ENCODE measurements around the gene RBM20.
A peak's percentile ranks its signal among the peaks of the same experiment; 100 is the strongest.
"Not testable (repeated sequence)": the region's sequence is repeated elsewhere in the genome, so short reads cannot be mapped to it uniquely, and the experiment has no call there.

RBM20 gene

GRCh38 chr10:110649347-110650264 is 5.5 kb downstream of the RBM20 start:
- no peak for DNase-seq

GRCh38 chr10:110650265-110650668 is 6.1 kb downstream of the RBM20 start:
- DNase-seq: no peak

- DNase-seq: no peak
These were observed 7.2 kb downstream of the RBM20 start for GRCh38 chr10:110651044-110651958.

- no peak for DNase-seq
These were observed 8.5 kb downstream of the RBM20 start for GRCh38 chr10:110652475-110653118.

GRCh38 chr10:110655320-110655719 is 11.2 kb downstream of the RBM20 start:
- no peak for DNase-seq

- DNase-seq: no peak
These were observed 12.5 kb downstream of the RBM20 start for GRCh38 chr10:110656612-110657011.

- no peak for DNase-seq
These were observed 14.0 kb downstream of the RBM20 start for GRCh38 chr10:110657973-110658691.

GRCh38 chr10:110659558-110659957 is 15.4 kb downstream of the RBM20 start:
- no peak for DNase-seq

GRCh38 chr10:110660289-110660688 is 16.2 kb downstream of the RBM20 start:
- DNase-seq: not testable (repeated sequence)

- DNase-seq: no peak
These were observed 17.2 kb downstream of the RBM20 start for GRCh38 chr10:110661292-110661691.

- DNase-seq: no peak
These were observed 20.6 kb downstream of the RBM20 start for GRCh38 chr10:110664483-110665420.

GRCh38 chr10:110666259-110666658 is 22.1 kb downstream of the RBM20 start:
- DNase-seq: not testable (repeated sequence)

GRCh38 chr10:110666673-110667072 is 22.5 kb downstream of the RBM20 start:
- no peak for DNase-seq

- DNase-seq: no peak
These were observed 23.6 kb downstream of the RBM20 start for GRCh38 chr10:110667620-110668343.

GRCh38 chr10:110668443-110668842 is 24.3 kb downstream of the RBM20 start:
- DNase-seq: no peak

- no peak for DNase-seq
These were observed 26.2 kb downstream of the RBM20 start for GRCh38 chr10:110670335-110670734.

- DNase-seq: peak; percentile 26 to 59 (median 42)
These were observed 27.8 kb downstream of the RBM20 start for GRCh38 chr10:110671788-110672579.

GRCh38 chr10:110672580-110672919 is 28.4 kb downstream of the RBM20 start:
- no peak for DNase-seq

GRCh38 chr10:110676016-110676415 is 31.9 kb downstream of the RBM20 start:
- no peak for DNase-seq
